Loucy (cell line): ENCODE results near the gene CXorf66.

Source experiments
- EZH2phosphoT487 ChIP-seq: fragments of 200-600 bp; IDR thresholded peaks from 2 replicates; pipeline ENCODE4 v1.6.1; 2018; ENCODE audit warnings: antibody characterized with exemption, mild to moderate bottlenecking, moderate library complexity, borderline replicate concordance
- TF ChIP-seq, protein P1 (sequence below): fragments of 200-600 bp; sonication (generic); conservative IDR thresholded peaks from 2 replicates; pipeline ENCODE4 v1.5.1; 2014; ENCODE audit warnings: mild to moderate bottlenecking, antibody characterized with exemption, low read length

DNA sequence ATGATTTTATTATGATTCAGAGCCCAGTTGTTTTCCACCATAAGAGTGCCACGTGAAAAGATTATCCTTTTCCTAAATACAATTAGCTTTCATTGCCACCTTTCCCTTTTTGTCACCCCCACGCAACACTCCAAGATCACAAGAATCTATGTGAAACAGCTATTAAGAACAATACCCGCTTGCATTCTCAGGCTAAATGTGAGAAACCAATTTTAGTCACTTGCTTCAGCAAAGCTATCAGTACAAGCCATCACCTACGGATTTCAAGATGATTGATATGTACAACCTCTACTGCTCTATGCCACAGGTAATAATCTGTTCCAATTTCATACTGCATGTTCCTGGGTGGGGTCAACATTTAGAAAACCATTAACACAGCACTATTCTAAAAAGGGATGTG is 34.9 kb downstream of the CXorf66 start:
- TF ChIP-seq, protein P1, sequence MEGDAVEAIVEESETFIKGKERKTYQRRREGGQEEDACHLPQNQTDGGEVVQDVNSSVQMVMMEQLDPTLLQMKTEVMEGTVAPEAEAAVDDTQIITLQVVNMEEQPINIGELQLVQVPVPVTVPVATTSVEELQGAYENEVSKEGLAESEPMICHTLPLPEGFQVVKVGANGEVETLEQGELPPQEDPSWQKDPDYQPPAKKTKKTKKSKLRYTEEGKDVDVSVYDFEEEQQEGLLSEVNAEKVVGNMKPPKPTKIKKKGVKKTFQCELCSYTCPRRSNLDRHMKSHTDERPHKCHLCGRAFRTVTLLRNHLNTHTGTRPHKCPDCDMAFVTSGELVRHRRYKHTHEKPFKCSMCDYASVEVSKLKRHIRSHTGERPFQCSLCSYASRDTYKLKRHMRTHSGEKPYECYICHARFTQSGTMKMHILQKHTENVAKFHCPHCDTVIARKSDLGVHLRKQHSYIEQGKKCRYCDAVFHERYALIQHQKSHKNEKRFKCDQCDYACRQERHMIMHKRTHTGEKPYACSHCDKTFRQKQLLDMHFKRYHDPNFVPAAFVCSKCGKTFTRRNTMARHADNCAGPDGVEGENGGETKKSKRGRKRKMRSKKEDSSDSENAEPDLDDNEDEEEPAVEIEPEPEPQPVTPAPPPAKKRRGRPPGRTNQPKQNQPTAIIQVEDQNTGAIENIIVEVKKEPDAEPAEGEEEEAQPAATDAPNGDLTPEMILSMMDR = no peak
- no peak for TF ChIP-seq EZH2phosphoT487
